GM12864 (cell line): ENCODE results near the gene MIF.

Source experiments
- DNase-seq: peaks from one replicate; pipeline ENCODE4 v3.0.0-alpha.2; 2011; ENCODE audit warnings: low read depth
- H3K4me3 ChIP-seq: 2 replicates; pipeline ENCODE4 v1.5.1; 2011; ENCODE audit warnings: mild to moderate bottlenecking, low read depth, low read length, control low read depth
- CTCF ChIP-seq: IDR thresholded peaks from 2 replicates; pipeline ENCODE4 v1.5.1; 2011; ENCODE audit warnings: low read depth, mild to moderate bottlenecking, moderate library complexity, low read length, control low read depth, inconsistent platforms; ENCODE audit errors: missing control alignments

MIF gene

DNA sequence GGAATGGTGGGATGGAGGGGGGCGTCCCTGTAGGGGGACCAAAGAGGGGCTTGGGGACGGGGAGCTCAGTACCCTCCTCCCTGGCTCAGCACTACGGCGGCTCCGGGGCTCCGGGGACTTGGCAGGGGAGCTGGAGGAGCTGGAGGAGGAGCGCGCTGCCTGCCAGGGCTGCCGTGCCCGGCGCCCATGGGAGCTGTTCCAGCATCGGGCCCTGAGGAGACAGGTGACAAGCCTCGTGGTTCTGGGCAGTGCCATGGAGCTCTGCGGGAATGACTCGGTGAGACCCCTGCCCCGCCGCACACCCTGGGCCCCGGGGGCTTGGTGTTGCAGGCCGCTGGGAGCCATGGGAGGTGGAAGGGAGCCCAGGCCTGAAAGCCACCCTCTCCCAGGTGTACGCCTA is 11.8 kb upstream of the MIF start:
- no peak overlapping the region for H3K4me3 ChIP-seq
- no peak for DNase-seq
- TF ChIP-seq CTCF: no peak

- TF ChIP-seq CTCF: no peak
- no peak overlapping the region for H3K4me3 ChIP-seq
- no peak for DNase-seq
Observed at GRCh38 chr22:23883658-23884057, 10.5 kb upstream of the MIF start.

DNA sequence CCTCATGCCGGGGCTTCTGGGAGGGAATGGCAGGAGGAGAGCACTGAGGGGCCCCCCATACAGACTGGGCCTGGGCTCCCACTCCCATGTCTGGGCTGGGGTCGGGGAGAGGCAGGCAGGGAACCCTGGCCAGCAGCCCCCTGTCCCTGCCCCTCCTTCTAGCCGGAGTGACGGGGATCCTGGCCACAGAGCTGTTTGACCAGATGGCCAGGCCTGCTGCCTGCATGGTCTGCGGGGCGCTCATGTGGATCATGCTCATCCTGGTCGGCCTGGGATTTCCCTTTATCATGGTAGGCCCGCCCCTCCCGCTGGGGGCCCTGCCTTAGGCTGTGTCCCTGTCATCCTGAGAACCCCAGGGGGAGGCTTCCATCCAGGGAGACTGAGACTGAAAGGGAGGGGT is 10.0 kb upstream of the MIF start:
- no peak for DNase-seq
- TF ChIP-seq CTCF: no peak
- H3K4me3 ChIP-seq: no peak overlapping the region

DNA sequence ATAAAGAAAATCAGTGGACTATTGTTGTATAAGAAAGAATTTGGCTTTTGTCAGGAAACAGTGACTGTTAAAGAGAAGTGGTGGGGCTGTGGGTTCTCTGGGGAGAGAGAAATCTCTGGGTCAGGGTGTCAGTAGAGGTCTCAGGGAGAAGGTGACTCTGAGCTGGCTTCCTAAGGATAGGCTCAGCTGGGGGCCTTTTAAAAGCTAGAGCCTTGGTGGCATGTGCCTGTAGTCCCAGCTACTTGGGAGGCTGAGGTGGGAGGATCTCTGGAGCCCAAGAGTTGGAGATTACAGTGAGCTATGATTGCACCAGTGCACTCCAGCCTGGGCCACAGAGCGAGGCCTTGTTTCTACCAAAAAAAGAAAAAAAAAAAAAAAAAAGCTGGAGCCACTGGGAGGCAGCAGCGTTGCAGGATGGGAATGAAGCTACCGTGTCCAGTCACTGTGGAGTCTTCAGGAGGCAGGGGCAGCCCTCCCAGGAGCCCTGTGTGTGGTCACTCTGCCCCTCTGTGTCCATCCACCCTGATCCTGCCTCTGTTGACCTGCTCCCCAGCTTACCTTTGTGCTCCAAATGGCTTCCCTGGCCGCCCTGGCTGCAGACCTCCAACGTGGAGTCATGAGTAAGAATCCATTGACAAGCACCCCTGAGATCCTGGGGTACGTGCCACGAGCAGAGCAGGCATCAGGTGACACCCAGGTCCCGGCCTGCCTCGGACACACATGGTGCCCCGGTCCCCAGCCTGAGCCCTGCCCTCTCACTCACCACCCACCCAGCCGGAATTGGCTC is 5.4 kb upstream of the MIF start:
- TF ChIP-seq CTCF: no peak
- no peak overlapping the region for H3K4me3 ChIP-seq
- no peak for DNase-seq

DNA sequence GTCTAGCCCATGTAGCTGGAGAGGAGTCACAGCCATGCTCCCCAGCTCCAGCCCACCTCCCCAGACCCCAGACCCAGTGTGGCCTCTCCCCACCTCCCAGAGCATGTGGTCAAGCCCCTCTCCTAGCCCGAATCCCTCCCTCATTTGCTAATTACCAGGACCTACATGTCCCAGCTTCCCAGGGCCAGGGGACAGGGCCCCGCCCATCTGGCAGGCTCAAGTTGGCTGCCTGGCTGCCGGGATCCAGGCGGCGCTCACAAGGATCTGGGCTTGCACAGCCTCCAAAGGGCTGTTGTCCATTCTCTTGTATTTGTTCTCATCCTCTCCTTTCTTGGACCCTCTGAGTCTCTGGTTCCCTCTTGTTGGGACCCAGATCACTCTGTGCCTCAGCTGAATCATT is 4.6 kb upstream of the MIF start:
- no peak for DNase-seq
- no peak for TF ChIP-seq CTCF
- H3K4me3 ChIP-seq: no peak overlapping the region

- no peak overlapping the region for H3K4me3 ChIP-seq
- no peak for TF ChIP-seq CTCF
- no peak for DNase-seq
Observed at GRCh38 chr22:23891726-23892125, 2.5 kb upstream of the MIF start.

- TF ChIP-seq CTCF: no peak
- H3K4me3 ChIP-seq: no peak overlapping the region
- no peak for DNase-seq
Observed at GRCh38 chr22:23892130-23892529, 2.1 kb upstream of the MIF start.
